Tibial nerve (tissue), 4 donors: ENCODE results near the gene GJA8. TPM values are rescaled to one million over a fixed set of nuclear protein-coding genes. Genes with fewer than 3 reads are reported as not detected.
"Not testable (repeated sequence)": the region's sequence is repeated elsewhere in the genome, so short reads cannot be mapped to it uniquely, and the experiment has no call there.

ENCODE experiments used
- DNase-seq, 2 donors: peaks; one replicate each; pipeline ENCODE4 v3.0.0-alpha.2; 2019; ENCODE audit warnings: low spot score in 2 of 2
- H3K27ac ChIP-seq, 4 donors: fragments of 200-600 bp; sonication (generic) in 3 of 4; one replicate each; pipeline ENCODE4 v1.5.1; 2017 to 2019; ENCODE audit warnings: mild to moderate bottlenecking in 1 of 4
- H3K27me3 ChIP-seq, 2 donors: fragments of 200-600 bp; sonication (generic) in 1 of 2; one replicate each; pipeline versions ENCODE4 v1.5.1 to v1.6.0; 2017 to 2019
- H3K36me3 ChIP-seq, 3 donors: fragments of 200-600 bp; sonication (generic); one replicate each; pipeline ENCODE4 v1.5.1; 2018 to 2019
- H3K4me1 ChIP-seq, 4 donors: fragments of 200-600 bp; sonication (generic) in 3 of 4; one replicate each; pipeline ENCODE4 v1.5.1; 2017 to 2019
- H3K4me3 ChIP-seq, 4 donors: fragments of 200-600 bp; sonication (generic) in 3 of 4; one replicate each; pipeline ENCODE4 v1.5.1; 2017 to 2019; ENCODE audit warnings: mild to moderate bottlenecking in 1 of 4, moderate library complexity in 1 of 4
- H3K9me3 ChIP-seq, 4 donors: fragments of 200-600 bp; sonication (generic) in 3 of 4; one replicate each; pipeline ENCODE4 v1.5.1; 2017 to 2019
- EP300 ChIP-seq, 2 donors: sonication (generic); formaldehyde crosslinking; IDR thresholded peaks; one replicate each; pipeline ENCODE4 v1.6.1; 2017; ENCODE audit warnings: antibody characterized with exemption in 2 of 2, mild to moderate bottlenecking in 1 of 2
- POLR2A ChIP-seq, 2 donors: fragments of 450-650 bp; IDR thresholded peaks; one replicate each; pipeline ENCODE4 v1.6.1; 2017; ENCODE audit warnings: antibody characterized with exemption in 2 of 2, mild to moderate bottlenecking in 2 of 2, moderate library complexity in 2 of 2
- WGBS, 2 donors: methylation state at CpG; one replicate each; pipeline ENCODE4 v1.1.5; 2018; 5-methylcytosine and 5-hydroxymethylcytosine counted together
- total RNA-seq, 4 donors: library from RNA; depleted of rRNA; stranded (reverse); fragments of >200 nt; gene quantifications; one replicate each; pipeline ENCODE4 v1.1.0, GENCODE V29; 2016
- TF ChIP-seq, protein P1 (sequence below), 5 experiments: fragments of 200-600 bp in 3 of 5; fragments of 450-650 bp in 2 of 5; sonication (generic) in 3 of 5; IDR thresholded peaks; one replicate each; pipeline ENCODE4 v1.5.1; 2016 to 2019; ENCODE audit warnings: antibody characterized with exemption in 5 of 5, mild to moderate bottlenecking in 3 of 5, moderate library complexity in 2 of 5

The GJA8 gene
- total RNA-seq, 4 donors from 2014 or later, result not detected

DNA sequence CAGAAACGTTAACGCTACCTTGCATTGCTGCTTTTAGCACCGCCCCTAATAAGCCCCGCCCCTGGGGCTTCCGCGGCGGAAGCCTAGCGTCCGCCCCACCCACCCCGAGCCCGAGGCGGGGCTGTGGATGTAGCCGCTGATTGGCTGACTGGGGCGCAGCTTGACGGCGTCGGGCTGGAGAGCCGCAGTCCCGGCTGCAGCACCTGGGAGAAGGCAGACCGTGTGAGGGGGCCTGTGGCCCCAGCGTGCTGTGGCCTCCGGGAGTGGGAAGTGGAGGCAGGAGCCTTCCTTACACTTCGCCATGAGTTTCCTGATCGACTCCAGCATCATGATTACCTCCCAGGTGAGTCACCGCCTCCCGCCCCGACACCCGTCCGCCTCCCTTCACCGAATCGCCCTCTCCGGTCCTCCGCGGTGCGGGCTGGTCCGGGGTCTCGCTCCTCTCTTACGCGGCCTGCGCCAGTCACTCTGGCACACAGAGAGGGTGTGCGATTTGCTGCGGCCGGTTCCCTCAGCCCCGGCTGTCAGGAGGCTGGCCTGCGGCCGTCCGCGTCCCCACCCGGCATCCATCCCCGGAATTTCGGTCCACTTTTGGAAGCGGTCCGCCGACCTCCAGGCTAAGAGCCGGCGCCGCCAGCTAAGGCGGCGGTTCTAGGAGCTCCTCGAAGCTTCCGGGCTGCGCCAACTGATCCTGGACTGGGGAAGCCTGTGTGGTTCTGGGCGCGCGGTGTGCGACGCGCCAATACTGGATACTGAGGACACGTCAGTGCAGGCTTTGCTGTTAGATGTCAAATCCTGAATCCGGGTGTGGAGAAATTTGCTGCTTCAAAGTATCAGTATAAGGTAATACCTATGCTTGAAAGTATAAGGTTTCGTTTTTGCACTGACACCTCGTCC is 25.9 kb downstream of the GJA8 start, which contains the start of gene GPR89B:
Gene GPR89B, plus strand, starts transcription at position 185 of the 897 bp plus-strand sequence. Its CDS starts 117 bp downstream, at position 302.
- not testable (repeated sequence) for H3K27me3 ChIP-seq, H3K36me3 ChIP-seq, H3K4me1 ChIP-seq, H3K9me3 ChIP-seq
- TF ChIP-seq POLR2A (IDR thresholded peaks at IDR 0.05), result peak in 1 of 2 donors; percentile 88
- TF ChIP-seq, protein P1, sequence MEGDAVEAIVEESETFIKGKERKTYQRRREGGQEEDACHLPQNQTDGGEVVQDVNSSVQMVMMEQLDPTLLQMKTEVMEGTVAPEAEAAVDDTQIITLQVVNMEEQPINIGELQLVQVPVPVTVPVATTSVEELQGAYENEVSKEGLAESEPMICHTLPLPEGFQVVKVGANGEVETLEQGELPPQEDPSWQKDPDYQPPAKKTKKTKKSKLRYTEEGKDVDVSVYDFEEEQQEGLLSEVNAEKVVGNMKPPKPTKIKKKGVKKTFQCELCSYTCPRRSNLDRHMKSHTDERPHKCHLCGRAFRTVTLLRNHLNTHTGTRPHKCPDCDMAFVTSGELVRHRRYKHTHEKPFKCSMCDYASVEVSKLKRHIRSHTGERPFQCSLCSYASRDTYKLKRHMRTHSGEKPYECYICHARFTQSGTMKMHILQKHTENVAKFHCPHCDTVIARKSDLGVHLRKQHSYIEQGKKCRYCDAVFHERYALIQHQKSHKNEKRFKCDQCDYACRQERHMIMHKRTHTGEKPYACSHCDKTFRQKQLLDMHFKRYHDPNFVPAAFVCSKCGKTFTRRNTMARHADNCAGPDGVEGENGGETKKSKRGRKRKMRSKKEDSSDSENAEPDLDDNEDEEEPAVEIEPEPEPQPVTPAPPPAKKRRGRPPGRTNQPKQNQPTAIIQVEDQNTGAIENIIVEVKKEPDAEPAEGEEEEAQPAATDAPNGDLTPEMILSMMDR (IDR thresholded peaks at IDR 0.05), result peak in 1 of 5 experiments; percentile 11
- TF ChIP-seq EP300 (IDR thresholded peaks at IDR 0.05), result peak in 1 of 2 donors; percentile 85
- peak within 1 kb of the TSS; percentile 3 to 83 (median 78) for H3K27ac ChIP-seq
- peak within 1 kb of the TSS; percentile 53 to 94 (median 85) for H3K4me3 ChIP-seq
- DNase-seq, result peak; percentile 65 to 80
- WGBS, 2 donors, result 0 to 1% methylated on average over 14 to 18 of the region's 72 CpGs

DNA sequence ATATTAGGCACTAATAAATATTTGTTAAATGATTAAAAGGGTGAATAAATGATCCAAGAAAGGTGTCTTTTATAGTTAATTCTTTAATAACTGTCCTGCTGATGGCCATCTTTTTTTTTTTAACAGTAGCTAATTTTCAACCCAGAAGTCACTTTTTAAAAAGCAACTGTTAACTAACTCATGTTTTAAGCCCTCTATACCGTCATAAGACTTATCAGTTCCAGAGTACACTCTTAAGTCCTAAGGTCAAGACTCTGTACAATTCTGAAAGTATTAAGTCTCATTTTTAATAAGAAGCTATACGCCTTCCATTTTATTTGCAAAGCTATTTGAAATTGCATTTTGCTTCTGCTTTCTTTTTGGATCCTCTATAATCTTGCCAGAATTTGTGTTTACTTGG is 28.5 kb downstream of the GJA8 start:
- not testable (repeated sequence) for H3K4me1 ChIP-seq, H3K27ac ChIP-seq, H3K36me3 ChIP-seq, H3K27me3 ChIP-seq, H3K4me3 ChIP-seq, H3K9me3 ChIP-seq, DNase-seq
- 93 to 97% methylated on average over 2 of the region's 2 CpGs for WGBS, 2 donors

- 53 to 61% methylated on average over 3 of the region's 3 CpGs for WGBS, 2 donors
- H3K27ac ChIP-seq, H3K4me3 ChIP-seq, H3K4me1 ChIP-seq, DNase-seq, H3K9me3 ChIP-seq, H3K27me3 ChIP-seq: not testable (repeated sequence)
- H3K36me3 ChIP-seq, result peaks cover 0 to 13% (median 0%) of the 10 kb centered on the region in 3 donors
These were observed 32.7 kb downstream of the GJA8 start for GRCh38 chr1:147935296-147935695.

DNA sequence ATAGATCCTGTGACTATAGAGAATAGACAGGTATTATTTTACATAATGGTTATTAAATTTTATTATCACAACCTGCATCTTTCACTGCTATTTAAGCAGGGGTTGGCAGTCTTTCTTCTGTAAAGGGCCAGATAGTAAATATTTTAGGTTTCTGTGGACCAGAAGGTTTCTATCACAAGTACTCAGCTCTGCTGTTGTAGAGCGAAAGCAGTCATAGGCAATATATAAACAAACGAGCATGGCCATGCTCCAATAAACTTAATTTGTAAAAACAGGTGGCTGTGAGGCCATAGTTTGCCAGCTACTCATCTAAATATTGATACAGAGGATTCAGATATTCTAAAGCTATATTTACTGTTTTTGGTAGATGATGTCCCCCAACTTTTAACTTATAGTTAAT is 37.9 kb downstream of the GJA8 start:
- H3K4me1 ChIP-seq, DNase-seq, H3K27me3 ChIP-seq, H3K9me3 ChIP-seq, H3K4me3 ChIP-seq, H3K27ac ChIP-seq: not testable (repeated sequence)
- 89 to 100% methylated on average over 2 of the region's 2 CpGs for WGBS, 2 donors
- peaks cover 0 to 13% (median 0%) of the 10 kb centered on the region in 3 donors for H3K36me3 ChIP-seq

GRCh38 chr1:147942563-147942962 is 40.0 kb downstream of the GJA8 start:
- not testable (repeated sequence) for H3K9me3 ChIP-seq, DNase-seq, H3K4me3 ChIP-seq, H3K4me1 ChIP-seq, H3K27me3 ChIP-seq, H3K27ac ChIP-seq, H3K36me3 ChIP-seq
- WGBS, 2 donors, result no CpG with 5 or more reads among the region's 1 CpG

- not testable (repeated sequence) for H3K27me3 ChIP-seq, H3K4me1 ChIP-seq, H3K4me3 ChIP-seq, H3K9me3 ChIP-seq, H3K27ac ChIP-seq, H3K36me3 ChIP-seq, DNase-seq
- no CpG with 5 or more reads among the region's 35 CpGs for WGBS, 2 donors
These were observed 46.9 kb downstream of the GJA8 start for GRCh38 chr1:147949517-147949916.

Other genes starting within 250 kb of the GJA8 start
- gene ACP6, start 232.3 kb upstream of the GJA8 start, total RNA-seq, result 10 to 100 TPM; 13.7 to 29.4 (median 20.9) TPM
- 10 to 100 TPM in 3 of 4 donors, 1 to 10 TPM in 1; 2.7 to 50.7 (median 20.2) TPM for gene GJA5, start 142.2 kb upstream of the GJA8 start, total RNA-seq
- gene GPR89B, start 25.6 kb downstream of the GJA8 start, total RNA-seq, result 10 to 100 TPM in 3 of 4 donors, 1 to 10 TPM in 1; 7.5 to 23.2 (median 16.1) TPM
- gene NBPF11, start 249.5 kb downstream of the GJA8 start, total RNA-seq, result 10 to 100 TPM in 2 of 4 donors, 1 to 10 TPM in 2; 7.9 to 15.7 (median 10.1) TPM